Vagina (tissue), 2 donors: ENCODE measurements around the gene RANBP17.

ENCODE experiments used
- CTCF ChIP-seq, 3 experiments: fragments of 450-650 bp in 2 of 3; fragments of 200-600 bp in 1 of 3; sonication (generic) in 1 of 3; IDR thresholded peaks; one replicate each; pipeline ENCODE4 v1.5.1; 2017 to 2019; ENCODE audit warnings: antibody characterized with exemption in 3 of 3, mild to moderate bottlenecking in 2 of 3, moderate library complexity in 2 of 3
- POLR2A ChIP-seq, 2 donors: fragments of 450-650 bp; IDR thresholded peaks; one replicate each; pipeline ENCODE4 v1.6.1; 2017; ENCODE audit warnings: antibody characterized with exemption in 2 of 2, mild to moderate bottlenecking in 2 of 2, moderate library complexity in 2 of 2
- POLR2AphosphoS5 ChIP-seq, 2 donors: sonication (generic); formaldehyde crosslinking; IDR thresholded peaks; one replicate each; pipeline ENCODE4 v1.9.0; 2017; ENCODE audit warnings: antibody characterized with exemption in 2 of 2, mild to moderate bottlenecking in 2 of 2, low read depth in 1 of 2; ENCODE audit not compliant: insufficient read depth in 1 of 2

DNA sequence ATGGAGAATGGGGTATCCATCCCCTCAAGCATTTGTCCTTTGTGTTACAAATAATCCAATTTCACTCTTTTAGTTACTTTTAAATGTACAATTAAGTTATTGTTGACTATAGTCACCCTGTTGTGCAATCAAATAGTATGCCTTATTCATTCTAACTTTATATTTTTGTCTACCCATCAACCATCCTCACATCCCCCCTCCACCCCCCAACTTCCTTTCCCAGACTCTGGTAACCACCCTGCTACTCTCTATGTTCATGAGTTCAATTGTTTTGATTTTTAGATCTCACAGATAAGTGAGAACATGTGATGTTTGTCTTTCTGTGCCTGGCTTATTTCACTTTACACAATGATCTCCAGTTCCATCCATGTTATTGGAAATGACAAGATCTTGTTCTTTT is 15.4 kb upstream of the RANBP17 start:
- TF ChIP-seq CTCF (IDR thresholded peaks at IDR 0.05), result no peak
- no peak for TF ChIP-seq POLR2AphosphoS5 (IDR thresholded peaks at IDR 0.05; ENCODE audit: insufficient read depth in 1 of 2, low read depth in 1 of 2)
- TF ChIP-seq POLR2A (IDR thresholded peaks at IDR 0.05), result no peak
